CD4-positive, alpha-beta T cell (primary cell): ENCODE measurements around the gene SLC5A2. TPM values are rescaled to one million over a fixed set of nuclear protein-coding genes. Genes with fewer than 3 reads are reported as not detected.
A peak's percentile ranks its signal among the peaks of the same experiment; 100 is the strongest.

ENCODE experiments used
- ATAC-seq: fragments of 200-7000 bp; cut with Tn5 transposase; one replicate; pipeline ENCODE4 v1.10.0; 2022; ENCODE audit warnings: mild to moderate bottlenecking; ENCODE audit not compliant: poor library complexity
- CTCF ChIA-PET: fragments of 350-600 bp; sonication (Branson Sonifier 250); formaldehyde crosslinking; loops from one replicate; lab custom pipeline; 2021; ENCODE audit warnings: antibody characterized with exemption, inconsistent platforms; lab: Charles Lee
- POLR2A ChIA-PET: fragments of 350-600 bp; sonication (Branson Sonifier 250); formaldehyde crosslinking; loops from one replicate; lab custom pipeline; 2021; ENCODE audit warnings: antibody characterized with exemption, inconsistent platforms; lab: Charles Lee
- DNase-seq, 14 experiments: peaks; one replicate each; pipeline ENCODE4 v3.0.0-alpha.2; 2013 to 2020; ENCODE audit warnings: mixed read lengths in 2 of 14
- H3K27ac ChIP-seq, 2 donors: one replicate each; pipeline versions ENCODE4 v1.5.1 to v1.7.0; 2013; ENCODE audit warnings: low read length in 2 of 2, low read depth in 1 of 2, mild to moderate bottlenecking in 1 of 2
- H3K27me3 ChIP-seq, 2 experiments: 1 replicate in 1 of 2; 2 replicates in 1 of 2; pipeline versions ENCODE4 v1.6.1 to v1.7.0; 2013; ENCODE audit warnings: low read length in 2 of 2, control low read depth in 1 of 2, mild to moderate bottlenecking in 1 of 2, moderate library complexity in 1 of 2; ENCODE audit not compliant: insufficient read depth in 2 of 2, control insufficient read depth in 1 of 2
- H3K36me3 ChIP-seq: one replicate; pipeline ENCODE4 v1.6.1; 2013; ENCODE audit warnings: low read length, control low read depth; ENCODE audit not compliant: insufficient read depth
- H3K4me1 ChIP-seq: one replicate; pipeline ENCODE4 v1.6.1; 2013; ENCODE audit warnings: low read length, control low read depth; ENCODE audit not compliant: insufficient read depth
- H3K4me3 ChIP-seq: one replicate; pipeline ENCODE4 v1.5.1; 2013; ENCODE audit warnings: mild to moderate bottlenecking, low read length, moderate library complexity
- H3K9me3 ChIP-seq, 2 experiments: 1 replicate in 1 of 2; 2 replicates in 1 of 2; pipeline versions ENCODE4 v1.6.1 to v1.7.0; 2013; ENCODE audit warnings: low read length in 2 of 2, mild to moderate bottlenecking in 2 of 2, control low read depth in 1 of 2, moderate library complexity in 1 of 2; ENCODE audit not compliant: control insufficient read depth in 1 of 2, insufficient read depth in 1 of 2
- H3K27ac Mint-ChIP-seq: one replicate; pipeline ENCODE4 v1.8.0; 2020; ENCODE audit warnings: mixed read lengths
- H3K27me3 Mint-ChIP-seq: one replicate; pipeline ENCODE4 v1.8.0; 2021; ENCODE audit warnings: mixed read lengths
- H3K36me3 Mint-ChIP-seq: one replicate; pipeline ENCODE4 v1.8.0; 2021; ENCODE audit warnings: low read depth, mixed read lengths
- H3K4me1 Mint-ChIP-seq: one replicate; pipeline ENCODE4 v1.8.0; 2021; ENCODE audit warnings: low read depth, mixed read lengths
- H3K4me3 Mint-ChIP-seq: one replicate; pipeline ENCODE4 v1.8.0; 2020; ENCODE audit warnings: mild to moderate bottlenecking, mixed read lengths
- H3K9me3 Mint-ChIP-seq: one replicate; pipeline ENCODE4 v1.8.0; 2020; ENCODE audit warnings: mixed read lengths
- CTCF ChIP-seq: fragments of 200-600 bp; IDR thresholded peaks from one replicate; pipeline ENCODE4 v1.8.0; 2022; ENCODE audit warnings: antibody characterized with exemption, mild to moderate bottlenecking
- intact Hi-C, 2 experiments: fragments of 100-400 bp; cut with DNase I in 1 of 2; cut with micrococcal nuclease in 1 of 2; formaldehyde crosslinking; loops; one replicate each; pipeline versions ENCODE4 v1.15.1 to v1.9.0; 2023 to 2025; cut with DNase I, micrococcal nuclease
- total RNA-seq, 174 experiments: library from RNA in 2 of 174; stranded (reverse) in 2 of 174; gene quantifications; one replicate each; pipeline ENCODE4 v1.2.3 and lab custom pipeline; 2021 to 2026

The SLC5A2 gene
- total RNA-seq, 2 experiments from 2014 or later: 4.1 to 5.3 TPM

GRCh38 chr16:31477220-31478216 lies 5.4 kb upstream of the SLC5A2 start:
- intact Hi-C loops: loop anchor here (1.0 to 2.0 kb wide), 2 partner anchors 10 to 19 kb away; partner anchors contain the start of gene ARMC5 (in 1 of the 2)
- POLR2A ChIA-PET: interaction anchor here (0.9 to 6.2 kb wide), 12 partner anchors 11 to 396 kb away, joined by 3 to 69 read pairs (median 6); partner anchors contain the start of genes ARMC5, FUS, RUSF1 and ZNF267

DNA sequence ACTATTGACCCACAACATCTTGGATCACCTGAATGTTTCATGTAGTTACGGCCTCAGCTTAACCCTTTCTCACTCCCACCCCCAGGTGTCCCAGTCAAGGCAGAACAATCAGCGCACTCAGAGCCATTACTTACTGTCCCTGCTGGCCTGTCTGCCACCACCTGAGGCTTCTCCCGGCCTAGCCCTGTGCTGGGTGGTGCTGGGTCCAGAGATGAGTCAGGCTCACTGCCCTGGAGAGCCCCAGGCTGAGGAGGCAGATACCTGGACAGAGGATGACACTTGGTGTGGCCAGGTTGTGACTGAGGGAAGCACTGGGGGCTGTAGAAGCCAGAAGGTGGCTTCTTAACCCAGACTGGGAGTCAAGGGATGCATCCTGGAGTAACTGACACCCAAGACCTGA lies 4.0 kb upstream of the SLC5A2 start:
- ATAC-seq (no peak), DNase-seq (no peak)
- TF ChIP-seq CTCF: no peak
- no peaks in the 10 kb centered on the region for H3K9me3 ChIP-seq
- H3K27ac Mint-ChIP-seq: peak overlapping the region; percentile 62
- H3K4me3 ChIP-seq: no peak overlapping the region
- POLR2A ChIA-PET: interaction anchor here (4.0 to 6.2 kb wide), 2 partner anchors 9 to 20 kb away, joined by 32 to 69 read pairs; partner anchors contain the start of gene ARMC5
- H3K4me3 Mint-ChIP-seq: peak overlapping the region; percentile 20
- no peak overlapping the region for H3K27ac ChIP-seq
- no peaks in the 10 kb centered on the region for H3K9me3 Mint-ChIP-seq
- H3K27me3 ChIP-seq: no peaks in the 10 kb centered on the region
- H3K4me1 Mint-ChIP-seq: peaks cover 17% of the 10 kb centered on the region
- H3K36me3 ChIP-seq: no peaks in the 10 kb centered on the region
- H3K36me3 Mint-ChIP-seq: no peaks in the 10 kb centered on the region
- no peaks in the 10 kb centered on the region for H3K27me3 Mint-ChIP-seq
- intact Hi-C loops: no loop called here
- peaks cover 26% of the 10 kb centered on the region for H3K4me1 ChIP-seq
- CTCF ChIA-PET: interaction anchor here (0.9 to 1.5 kb wide), 2 partner anchors 18 to 29 kb away, joined by 3 read pairs; partner anchors contain the start of gene RUSF1

More at GRCh38 chr16:31477220-31478216, 5.4 kb upstream of the SLC5A2 start:
- TF ChIP-seq CTCF: no peak
- H3K4me1 Mint-ChIP-seq: peaks cover 24% of the 10 kb centered on the region
- Histone ChIP-seq H3K27me3 (peaks cover 6 to 11% of the 10 kb centered on the region in 2 experiments), H3K27ac (no peak overlapping the region), H3K4me3 (peak overlapping the region; percentile 71), H3K4me1 (peaks cover 36% of the 10 kb centered on the region), H3K9me3 (peaks cover 0 to 5% of the 10 kb centered on the region in 2 experiments), H3K36me3 (no peaks in the 10 kb centered on the region)
- H3K4me3 Mint-ChIP-seq: peak overlapping the region; percentile 83
- H3K36me3 Mint-ChIP-seq: no peaks in the 10 kb centered on the region
- CTCF ChIA-PET: interaction anchor here (1.3 kb wide), 1 partner anchor 35 kb away, joined by 3 read pairs; the partner anchor contains the start of gene ZNF843
- no peaks in the 10 kb centered on the region for H3K9me3 Mint-ChIP-seq
- peaks cover 10% of the 10 kb centered on the region for H3K27me3 Mint-ChIP-seq
- DNase-seq: peak in 10 of 14 experiments; percentile 13 to 59 (median 30)
- ATAC-seq: peak; percentile 24
- peak overlapping the region; percentile 83 for H3K27ac Mint-ChIP-seq

DNA sequence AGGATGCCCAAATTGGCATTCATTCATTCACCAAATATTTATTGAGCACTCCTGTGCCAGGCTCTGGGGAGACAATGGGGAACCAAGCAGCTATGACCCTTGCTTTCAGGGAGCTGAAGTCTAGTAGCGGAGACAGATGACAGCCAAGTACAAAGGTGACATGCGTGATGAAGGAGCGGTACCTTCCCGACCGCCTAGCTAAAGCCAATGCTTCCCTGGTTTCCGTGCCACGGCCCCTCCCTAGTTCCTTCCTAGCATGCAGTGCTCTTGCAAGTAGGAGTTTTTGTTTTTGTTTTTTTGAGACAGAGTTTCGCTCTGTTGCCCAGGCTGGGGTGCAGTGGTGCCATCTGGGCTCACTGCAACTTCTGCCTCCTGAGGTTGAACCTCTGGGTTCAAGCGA lies 3.2 kb upstream of the SLC5A2 start:
- Mint-ChIP-seq H3K9me3 (no peaks in the 10 kb centered on the region), H3K4me3 (peak overlapping the region; percentile 31), H3K36me3 (no peaks in the 10 kb centered on the region), H3K27me3 (no peaks in the 10 kb centered on the region), H3K27ac (no peak overlapping the region), H3K4me1 (peaks cover 17% of the 10 kb centered on the region)
- no peaks in the 10 kb centered on the region for H3K36me3 ChIP-seq
- H3K27me3 ChIP-seq: no peaks in the 10 kb centered on the region
- ChIA-PET CTCF (interaction anchor here (1.5 kb wide), 1 partner anchor 28 kb away, joined by 3 read pairs; the partner anchor contains the start of gene RUSF1), POLR2A (interaction anchor here (0.9 to 6.2 kb wide), 2 partner anchors 9 to 21 kb away, joined by 3 to 69 read pairs; partner anchors contain the start of gene ARMC5)
- DNase-seq: no peak
- peaks cover 26% of the 10 kb centered on the region for H3K4me1 ChIP-seq
- H3K27ac ChIP-seq: no peak overlapping the region
- intact Hi-C loops: loop anchor here in 1 of 2 experiments (10.0 kb wide), 1 partner anchor 235 kb away; a partner anchor contains a TSS
- TF ChIP-seq CTCF: no peak
- no peaks in the 10 kb centered on the region for H3K9me3 ChIP-seq
- H3K4me3 ChIP-seq: no peak overlapping the region
- no peak for ATAC-seq
